GM19025 (cell line): ENCODE results near the gene TMEM163.
"Not testable (repeated sequence)": the region's sequence is repeated elsewhere in the genome, so short reads cannot be mapped to it uniquely, and the experiment has no call there.

Source experiments
- ATAC-seq: cut with Tn5 transposase; IDR thresholded peaks from one replicate; pipeline ENCODE4 v1.9.1; 2021; ENCODE audit warnings: mild to moderate bottlenecking, low read depth, moderate library complexity; ENCODE audit not compliant: unreplicated experiment

TMEM163 gene

GRCh38 chr2:134724341-134724740, 5.5 kb upstream of the TMEM163 start:
- ATAC-seq: no peak

DNA sequence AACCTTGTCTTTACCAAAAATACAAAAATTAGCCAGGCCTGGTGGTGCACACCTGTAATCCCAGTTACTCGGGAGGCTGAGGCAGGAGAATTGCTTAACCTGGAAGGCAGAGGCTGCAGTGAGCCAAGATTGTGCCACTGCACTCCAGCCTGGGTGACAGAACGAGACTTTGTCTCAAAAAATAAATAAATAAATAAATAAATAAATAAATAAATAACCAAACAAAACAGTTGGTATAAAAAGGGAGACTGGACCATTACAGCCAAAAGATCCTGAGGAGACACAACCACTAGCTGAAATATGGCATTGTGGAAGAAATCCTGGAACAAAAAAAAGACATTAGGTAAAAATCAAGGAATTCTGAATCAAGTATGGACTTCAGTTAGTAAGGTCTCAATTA, 4.9 kb upstream of the TMEM163 start:
- not testable (repeated sequence) for ATAC-seq

GRCh38 chr2:134722728-134723127, 3.9 kb upstream of the TMEM163 start:
- no peak for ATAC-seq

- no peak for ATAC-seq
Measured at GRCh38 chr2:134721596-134721995, 2.8 kb upstream of the TMEM163 start.

GRCh38 chr2:134718023-134718816, 580 bp downstream of the TMEM163 start:
- no peak for ATAC-seq

GRCh38 chr2:134717286-134718022, 1.3 kb downstream of the TMEM163 start:
- ATAC-seq: no peak

DNA sequence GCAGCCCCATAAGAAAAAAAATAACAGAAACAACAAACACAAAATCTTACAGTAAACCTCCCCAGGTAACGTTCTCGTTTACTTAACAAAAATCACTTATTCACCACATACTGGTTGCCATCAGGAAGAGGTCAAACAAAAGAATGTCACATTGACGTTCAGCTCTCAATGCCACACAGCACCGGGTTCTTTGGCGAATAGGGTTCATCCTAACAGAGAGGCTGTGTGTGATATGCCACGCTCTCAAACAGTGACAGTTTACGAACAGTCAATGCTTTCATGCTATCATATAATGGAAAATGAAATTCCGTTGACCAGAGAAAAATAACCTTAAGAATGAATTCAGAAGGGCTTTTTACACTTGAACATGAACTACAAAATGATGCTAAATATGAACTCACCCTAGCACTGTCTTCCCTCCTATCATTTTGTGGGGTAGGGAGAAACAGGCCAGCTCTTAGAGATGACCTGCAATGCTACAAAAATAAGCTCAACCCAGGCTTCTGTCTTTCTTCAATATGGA, 2.0 kb downstream of the TMEM163 start:
- ATAC-seq: no peak

- ATAC-seq: no peak
Measured at GRCh38 chr2:134715932-134716643, 2.7 kb downstream of the TMEM163 start.

- no peak for ATAC-seq
Measured at GRCh38 chr2:134714228-134714627, 4.6 kb downstream of the TMEM163 start.

- ATAC-seq: no peak
Measured at GRCh38 chr2:134713606-134714005, 5.2 kb downstream of the TMEM163 start.

- no peak for ATAC-seq
Measured at GRCh38 chr2:134713176-134713575, 5.6 kb downstream of the TMEM163 start.

DNA sequence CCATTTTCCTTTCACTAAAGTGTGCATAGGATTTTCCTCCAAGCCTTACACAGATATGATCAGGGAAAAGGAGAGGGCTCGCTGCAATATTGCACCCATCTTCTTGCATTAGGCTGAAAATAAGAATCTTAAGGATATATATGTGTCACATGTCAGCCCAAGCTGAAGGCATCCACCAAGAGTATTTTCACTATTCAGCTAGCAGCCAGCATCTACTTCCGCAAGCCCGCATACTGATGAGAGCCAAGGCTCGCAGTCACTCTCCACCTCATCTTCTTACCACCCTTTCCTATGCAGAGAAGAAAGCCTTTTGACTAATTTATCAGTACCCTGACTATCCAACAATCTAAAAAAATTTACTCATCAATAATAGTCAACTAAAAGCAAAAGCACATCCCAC, 6.1 kb downstream of the TMEM163 start:
- ATAC-seq: no peak

DNA sequence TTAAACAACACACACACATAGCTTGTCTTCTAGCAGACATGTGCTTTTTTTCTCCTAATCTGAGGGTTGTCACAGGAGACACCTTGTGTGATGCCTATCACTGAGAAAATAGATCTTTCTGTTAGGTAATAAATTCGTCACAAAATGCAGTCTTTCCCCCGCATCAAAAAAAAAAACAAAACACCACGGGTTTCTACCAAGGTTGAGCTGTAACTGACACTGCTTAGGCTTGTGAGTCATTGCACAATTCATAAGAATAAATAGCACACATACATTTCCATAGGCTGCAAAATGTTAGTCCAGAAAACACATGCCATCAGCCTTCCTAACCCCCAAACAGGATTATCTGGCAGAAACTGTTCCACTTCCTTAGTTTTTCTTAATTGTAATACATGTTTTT, 6.5 kb downstream of the TMEM163 start:
- no peak for ATAC-seq

- ATAC-seq: no peak
Measured at GRCh38 chr2:134711692-134712091, 7.1 kb downstream of the TMEM163 start.

- ATAC-seq: no peak
Measured at GRCh38 chr2:134707330-134707676, 11.5 kb downstream of the TMEM163 start.

GRCh38 chr2:134706587-134707329, 12.0 kb downstream of the TMEM163 start:
- ATAC-seq: no peak

GRCh38 chr2:134705861-134706586, 12.8 kb downstream of the TMEM163 start:
- no peak for ATAC-seq

DNA sequence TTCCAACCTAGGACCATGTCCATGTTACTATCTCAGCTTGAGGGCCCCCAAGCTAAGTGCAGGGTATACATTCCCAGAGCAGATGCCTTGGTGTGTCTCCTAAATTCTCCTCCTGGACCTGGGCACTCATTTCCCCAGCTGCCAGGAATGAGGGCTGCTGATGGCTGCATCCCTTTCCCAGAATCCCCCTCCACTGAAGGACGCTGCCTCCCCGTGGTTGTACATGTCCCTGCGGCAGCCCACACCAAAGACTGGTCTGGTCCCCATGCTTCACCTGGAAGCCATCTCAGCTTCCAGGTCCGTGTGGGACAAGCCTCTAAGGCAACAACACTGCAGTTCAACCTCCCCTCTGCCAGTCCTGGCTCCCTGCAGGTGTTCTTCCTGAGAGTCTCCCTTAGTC, 14.6 kb downstream of the TMEM163 start:
- ATAC-seq: no peak

DNA sequence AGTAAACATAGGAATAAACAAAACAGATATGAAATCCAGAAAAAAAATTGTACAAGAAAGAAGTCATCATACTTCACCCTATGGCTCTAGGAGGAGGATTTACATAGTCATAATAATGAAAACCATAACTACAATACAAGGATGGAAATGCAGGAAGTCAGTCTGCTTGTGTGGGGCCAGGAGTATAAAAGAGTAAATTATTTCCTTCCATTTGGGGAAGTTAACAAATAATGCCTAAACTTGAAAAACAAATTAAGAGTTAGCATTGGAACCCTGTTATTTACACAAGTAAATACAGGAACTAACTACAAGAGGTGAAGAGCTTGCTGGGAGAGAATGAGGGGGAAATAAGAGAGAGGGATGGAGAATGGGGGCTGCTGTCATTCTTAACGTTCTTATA, 15.4 kb downstream of the TMEM163 start:
- no peak for ATAC-seq

DNA sequence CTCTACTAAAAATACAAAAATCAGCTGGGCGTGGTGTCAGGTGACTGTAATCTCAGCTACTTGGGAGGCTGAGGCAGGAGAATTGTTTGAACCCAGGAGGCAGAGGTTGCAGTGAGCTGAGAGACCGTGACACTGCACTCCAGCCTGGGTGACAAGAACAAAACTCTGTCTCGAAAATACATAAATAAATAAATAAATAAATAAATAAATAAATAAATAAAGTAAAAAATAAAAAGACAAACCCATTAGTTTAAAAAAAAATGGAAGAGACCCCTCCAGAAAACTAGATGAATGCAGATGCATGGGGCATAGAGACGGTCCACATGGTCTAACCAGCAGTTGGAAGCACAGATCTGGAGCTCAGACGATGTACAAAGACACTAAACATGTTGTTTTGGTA, 18.1 kb downstream of the TMEM163 start:
- no peak for ATAC-seq
